GM21528 (cell line): ENCODE data around the gene FAM210A.
"Not testable (repeated sequence)": the region's sequence is repeated elsewhere in the genome, so short reads cannot be mapped to it uniquely, and the experiment has no call there.

Experiments used
- ATAC-seq: cut with Tn5 transposase; IDR thresholded peaks from one replicate; pipeline ENCODE4 v1.9.1; 2021; ENCODE audit warnings: mild to moderate bottlenecking, moderate library complexity; ENCODE audit not compliant: unreplicated experiment, low FRiP score

Gene FAM210A

DNA sequence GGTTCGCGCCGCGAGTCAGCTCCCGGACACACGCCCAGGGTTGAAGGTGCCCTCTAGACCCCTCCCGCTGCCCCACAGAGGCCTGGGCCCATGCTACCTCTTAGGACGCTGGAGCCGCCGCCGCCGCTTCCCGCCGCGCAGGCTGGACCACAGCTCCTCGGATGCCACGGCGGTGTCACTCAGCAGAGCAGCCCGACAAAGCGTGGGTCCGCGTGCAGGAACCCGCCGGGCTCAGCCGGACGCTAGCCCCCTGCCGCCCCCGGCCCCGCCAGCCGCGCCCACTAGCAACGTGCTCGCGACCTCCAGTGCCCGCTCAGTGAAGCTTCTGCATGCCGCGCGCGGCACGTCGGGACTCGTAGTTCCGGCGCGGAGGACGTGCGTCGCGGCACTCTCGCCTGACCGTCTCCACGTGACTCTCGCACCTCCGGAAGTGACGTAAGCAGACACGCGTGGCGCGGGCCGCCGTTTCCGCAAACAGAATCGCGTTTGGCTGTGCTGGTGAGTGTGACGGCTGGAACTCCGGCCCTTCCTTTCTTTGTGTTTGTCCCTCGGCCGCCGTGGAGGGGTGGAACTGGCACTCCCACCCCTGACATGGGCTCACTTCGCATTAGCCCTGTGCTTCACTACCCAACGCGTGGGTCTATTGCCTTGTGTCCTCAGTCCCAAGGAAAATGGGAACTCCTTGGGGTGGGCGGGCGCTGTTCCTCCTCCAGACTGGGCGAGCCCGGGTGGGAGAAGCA is at the start of gene FAM210A, which contains the start of gene RNMT:
Gene FAM210A, minus strand, starts transcription at position 327 of the 740 bp plus-strand sequence. CDS start 44,481 bp downstream, outside the sequence.
Gene RNMT, plus strand, starts transcription at position 442 of the 740 bp plus-strand sequence. CDS start 4,845 bp downstream, outside the sequence.
- peak; percentile 94 for ATAC-seq

DNA sequence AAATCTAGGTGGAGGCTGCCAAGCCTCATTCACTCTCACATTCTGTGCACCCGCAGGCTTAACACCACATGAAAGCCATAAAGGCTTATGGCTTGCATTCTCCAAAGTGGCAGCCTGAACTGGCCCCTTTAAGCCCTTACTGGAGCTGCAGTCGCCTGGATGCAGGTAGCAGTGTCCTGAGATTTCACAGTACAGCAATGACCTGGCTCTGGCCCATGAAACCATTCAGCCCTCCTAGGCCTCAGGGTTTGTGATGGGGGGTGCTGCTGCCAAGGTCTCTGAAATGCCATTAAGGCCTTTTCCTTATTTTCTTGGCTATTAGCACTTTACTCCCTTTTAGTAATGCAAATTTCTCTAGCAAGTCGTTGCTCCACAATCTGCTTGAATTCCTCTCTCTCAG is 48.7 kb upstream of the FAM210A start:
- ATAC-seq = no peak

- no peak for ATAC-seq
These were observed 36.5 kb upstream of the FAM210A start for GRCh38 chr18:13762690-13763439.

GRCh38 chr18:13760047-13760446 is 33.7 kb upstream of the FAM210A start:
- no peak for ATAC-seq

GRCh38 chr18:13758622-13759021 is 32.3 kb upstream of the FAM210A start:
- no peak for ATAC-seq

DNA sequence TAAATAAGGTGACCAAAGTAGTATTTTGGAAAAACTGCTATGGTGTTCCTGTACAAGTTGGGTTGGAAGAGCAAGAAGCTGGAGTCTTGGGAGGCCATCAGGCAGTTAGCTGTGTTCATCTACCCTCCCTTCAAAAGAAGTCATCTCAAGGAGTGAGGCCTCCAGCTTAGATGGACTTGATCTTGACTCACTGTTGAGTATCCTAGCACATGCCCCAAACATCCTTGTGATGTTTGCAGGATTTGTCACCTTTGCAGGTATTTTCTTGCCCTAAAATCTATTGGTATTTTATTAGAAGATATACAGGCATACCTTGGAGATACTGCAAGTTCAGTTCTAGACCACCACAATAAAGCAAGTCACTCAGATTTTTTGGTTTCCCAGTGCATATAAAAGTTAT is 30.3 kb upstream of the FAM210A start:
- no peak for ATAC-seq

DNA sequence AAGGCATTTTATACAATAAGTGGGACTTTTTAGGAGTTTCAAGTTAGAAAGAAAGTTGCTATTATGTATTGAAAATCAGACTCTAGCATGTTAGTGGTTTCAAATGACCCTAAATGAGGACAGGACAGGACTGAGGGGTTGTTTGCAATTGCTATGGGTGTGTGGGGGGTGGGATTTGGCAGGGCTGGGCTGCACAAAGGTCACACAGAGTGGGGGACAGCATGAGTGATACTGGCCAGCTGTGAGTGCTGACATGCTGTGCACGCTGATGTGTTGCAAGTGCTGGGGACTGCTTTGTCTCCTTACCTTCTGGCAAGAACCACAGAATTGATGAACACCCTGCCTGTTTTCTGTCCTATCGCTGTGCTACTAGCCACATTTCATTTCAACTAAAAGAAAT is 29.9 kb upstream of the FAM210A start:
- ATAC-seq = no peak

DNA sequence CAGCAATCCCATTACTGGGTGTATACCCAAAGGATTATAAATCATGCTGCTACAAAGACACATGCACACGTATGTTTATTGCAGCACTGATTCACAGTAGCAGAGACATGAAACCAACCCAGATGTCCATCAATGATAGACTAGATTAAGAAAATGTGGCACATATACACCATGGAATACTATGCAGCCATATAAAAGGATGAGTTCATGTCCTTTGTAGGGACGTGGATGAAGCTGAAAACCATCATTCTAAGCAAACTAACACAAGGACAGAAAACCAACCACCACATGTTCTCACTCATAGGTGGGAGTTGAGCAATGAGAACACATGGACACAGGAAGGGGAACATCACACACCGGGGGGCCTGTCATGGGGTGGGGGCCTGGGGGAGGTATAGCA is 25.2 kb upstream of the FAM210A start:
- ATAC-seq = not testable (repeated sequence)

- ATAC-seq = no peak
These were observed 20.3 kb upstream of the FAM210A start for GRCh38 chr18:13746633-13747032.

DNA sequence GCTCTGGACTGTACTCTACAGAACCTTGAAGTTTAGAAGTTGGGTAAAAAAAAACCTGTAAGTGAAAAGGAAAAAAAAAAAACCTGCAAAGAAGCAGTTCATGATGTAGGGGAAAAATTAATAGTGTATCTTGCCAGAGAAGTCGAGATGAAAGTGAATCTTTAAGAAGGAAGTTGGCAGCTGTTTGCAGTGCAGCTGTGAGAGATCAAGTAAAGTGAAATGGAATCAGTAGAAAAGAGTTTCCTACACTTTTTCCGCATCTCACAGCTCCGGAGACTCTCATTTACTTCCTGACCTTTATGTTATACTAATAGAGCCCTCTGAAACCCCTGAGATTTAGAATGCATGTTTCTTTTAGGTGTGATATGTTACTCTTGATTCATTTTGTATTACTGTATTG is 19.3 kb upstream of the FAM210A start:
- ATAC-seq = no peak

- ATAC-seq = no peak
These were observed 9.3 kb upstream of the FAM210A start for GRCh38 chr18:13735681-13736080.

DNA sequence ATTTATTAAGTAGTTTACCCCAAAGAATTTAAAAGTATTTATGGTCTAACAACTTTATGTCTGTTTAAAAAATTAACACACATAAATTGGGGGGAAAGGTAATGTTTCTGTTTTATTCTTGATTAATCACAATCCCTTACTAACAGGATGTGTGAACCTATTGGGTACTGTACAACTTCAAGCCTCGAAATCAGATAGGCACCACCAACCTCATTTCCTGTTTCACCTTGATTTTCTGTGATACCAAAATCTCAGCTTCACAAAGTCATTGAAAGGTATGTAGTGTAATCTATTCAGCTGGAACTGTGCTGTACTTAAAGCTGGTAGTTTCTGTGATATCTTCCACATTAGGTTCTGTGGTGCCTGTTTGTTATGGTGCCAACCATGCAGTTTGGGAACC is 4.1 kb upstream of the FAM210A start:
- ATAC-seq = no peak

DNA sequence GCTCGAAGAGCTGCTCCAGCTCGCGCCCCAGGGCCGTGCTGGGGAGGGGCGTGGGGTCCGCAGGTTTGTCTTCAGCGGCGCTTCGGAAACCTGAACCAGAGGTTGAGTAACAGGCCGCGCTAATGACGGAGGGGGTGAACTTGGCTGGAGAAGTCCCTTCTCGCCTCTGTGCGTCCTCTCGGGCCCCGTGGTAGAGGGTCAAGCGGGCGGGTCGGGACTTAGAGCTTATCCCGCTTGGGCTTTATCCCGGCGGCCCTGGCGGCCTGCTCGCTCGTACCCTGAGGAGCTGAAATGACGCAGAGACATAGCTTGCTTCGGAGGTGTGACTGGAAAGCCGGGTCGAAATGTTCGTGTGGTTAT is 594 bp upstream of the FAM210A start:
- peak; percentile 22 for ATAC-seq

DNA sequence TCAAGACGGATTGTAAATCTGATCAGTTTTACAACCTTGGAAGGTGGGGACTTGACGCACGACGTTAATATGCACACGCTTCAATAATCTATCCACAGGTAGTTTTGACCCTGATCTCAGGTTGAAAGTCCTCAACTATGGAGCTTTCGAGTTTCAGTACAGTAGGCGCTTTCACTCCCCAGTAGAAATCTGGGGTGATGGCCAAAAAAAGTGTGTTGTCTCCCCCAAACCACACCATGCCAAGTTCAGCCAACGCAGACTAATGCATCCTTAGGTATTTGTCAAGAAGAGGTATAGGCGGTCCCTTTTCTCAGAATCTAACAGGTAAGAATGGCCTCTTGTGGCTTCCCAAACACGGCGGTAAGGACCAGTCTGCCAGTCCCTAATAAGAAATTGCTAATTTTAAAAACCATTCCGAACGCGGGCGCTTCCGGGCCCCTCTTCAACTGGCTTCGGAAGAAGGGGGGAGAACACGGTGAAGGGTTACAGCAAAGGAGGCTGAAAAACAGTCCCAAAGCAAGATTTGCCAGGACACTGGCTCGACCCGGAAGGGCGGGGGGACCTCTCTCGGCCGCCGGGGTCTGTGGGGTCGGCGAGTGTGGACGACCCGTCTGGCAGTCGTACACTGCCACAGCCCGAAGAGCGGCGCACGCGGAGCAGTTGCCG is 659 bp downstream of the FAM210A start:
- ATAC-seq = no peak

GRCh38 chr18:13720847-13721246 is 5.5 kb downstream of the FAM210A start:
- no peak for ATAC-seq

DNA sequence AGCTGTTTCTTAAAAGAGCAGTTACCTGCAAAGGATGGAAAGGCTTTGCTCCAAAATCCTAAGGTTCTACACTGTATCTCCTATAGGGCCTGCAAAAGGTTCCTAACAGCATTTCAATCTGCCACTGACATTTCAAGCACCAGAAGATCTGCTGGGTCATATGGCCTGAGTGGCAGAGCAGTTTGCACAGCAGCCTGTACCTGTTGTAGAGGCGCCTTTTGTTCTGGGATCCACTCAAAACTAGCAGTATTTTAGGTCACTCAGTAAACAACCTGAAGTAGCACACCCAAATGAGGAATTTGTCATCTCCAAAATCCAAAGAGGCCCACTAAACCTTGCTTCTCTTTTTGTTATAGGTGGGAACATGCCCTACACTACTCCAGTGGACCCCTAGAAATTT is 6.2 kb downstream of the FAM210A start:
- ATAC-seq = no peak

DNA sequence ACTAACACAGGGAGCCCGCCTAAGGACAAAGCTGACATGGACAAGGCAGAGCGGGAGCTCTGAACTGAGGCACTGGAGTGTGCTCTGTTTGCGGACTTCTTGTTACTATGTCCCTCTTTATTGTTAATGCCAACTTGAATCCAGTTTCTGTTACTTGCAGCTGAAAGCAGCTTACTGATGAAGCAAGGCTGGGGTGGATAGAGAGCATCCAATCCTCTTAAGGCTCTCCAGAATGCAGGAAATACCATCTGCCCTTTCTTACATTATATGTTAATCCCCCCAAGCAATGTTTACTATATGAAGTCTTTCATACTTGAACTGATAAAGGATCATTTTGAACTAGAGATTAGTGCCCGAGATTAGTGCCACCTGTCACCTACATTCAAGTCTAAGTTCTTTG is 9.4 kb downstream of the FAM210A start:
- ATAC-seq = no peak

- no peak for ATAC-seq
These were observed 11.0 kb downstream of the FAM210A start for GRCh38 chr18:13715330-13715729.

GRCh38 chr18:13713455-13714055 is 12.8 kb downstream of the FAM210A start:
- ATAC-seq = no peak

- ATAC-seq = no peak
These were observed 13.8 kb downstream of the FAM210A start for GRCh38 chr18:13712400-13713131.
